NB4 (cell line): ENCODE data around the gene ADTRP.

Experiments used
- DNase-seq: peaks from one replicate; pipeline ENCODE4 v3.0.0; 2010; ENCODE audit warnings: low read depth
- H3K4me3 ChIP-seq: one replicate; pipeline ENCODE4 v1.5.1; 2011; ENCODE audit warnings: mild to moderate bottlenecking, low read depth, low read length, moderate library complexity
- MYC ChIP-seq: IDR thresholded peaks from 2 replicates; pipeline ENCODE4 v1.6.1; 2011; ENCODE audit warnings: low read depth, low read length
- POLR2A ChIP-seq: IDR thresholded peaks from 2 replicates; pipeline ENCODE4 v1.6.1; 2011; ENCODE audit warnings: mild to moderate bottlenecking; ENCODE audit not compliant: insufficient read length; ENCODE audit errors: extremely low read depth
- TF ChIP-seq, protein P1 (sequence below): IDR thresholded peaks from one replicate; pipeline ENCODE4 v1.5.1; 2012; ENCODE audit warnings: low read depth, low read length
- TF ChIP-seq, protein P2 (sequence below): IDR thresholded peaks from 2 replicates; pipeline ENCODE4 v1.6.1; 2011; ENCODE audit warnings: low read depth, low read length

Gene ADTRP

GRCh38 chr6:11722805-11723631 lies 55.6 kb downstream of the ADTRP start:
- DNase-seq, result no peak
- no peak overlapping the region for H3K4me3 ChIP-seq

DNA sequence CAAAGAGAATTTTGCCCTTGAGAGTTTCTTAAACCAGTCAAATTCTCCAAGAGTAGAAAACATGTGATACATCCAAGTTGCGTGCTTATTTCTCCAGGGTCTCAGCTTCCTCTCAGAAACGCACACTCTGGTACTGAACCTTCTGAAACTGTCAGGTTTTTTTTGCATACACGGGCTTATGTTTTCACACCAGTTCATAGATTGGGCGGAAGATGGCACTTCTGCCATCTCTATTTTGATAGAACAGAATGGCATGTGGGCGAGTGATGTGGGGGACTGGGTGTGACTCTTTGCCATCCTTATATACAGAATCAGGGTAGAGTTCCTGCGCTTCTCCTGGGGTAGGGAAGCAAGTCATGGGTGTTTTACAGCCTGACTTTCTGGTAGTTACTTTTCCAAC lies 56.4 kb downstream of the ADTRP start:
- TF ChIP-seq, protein P1, sequence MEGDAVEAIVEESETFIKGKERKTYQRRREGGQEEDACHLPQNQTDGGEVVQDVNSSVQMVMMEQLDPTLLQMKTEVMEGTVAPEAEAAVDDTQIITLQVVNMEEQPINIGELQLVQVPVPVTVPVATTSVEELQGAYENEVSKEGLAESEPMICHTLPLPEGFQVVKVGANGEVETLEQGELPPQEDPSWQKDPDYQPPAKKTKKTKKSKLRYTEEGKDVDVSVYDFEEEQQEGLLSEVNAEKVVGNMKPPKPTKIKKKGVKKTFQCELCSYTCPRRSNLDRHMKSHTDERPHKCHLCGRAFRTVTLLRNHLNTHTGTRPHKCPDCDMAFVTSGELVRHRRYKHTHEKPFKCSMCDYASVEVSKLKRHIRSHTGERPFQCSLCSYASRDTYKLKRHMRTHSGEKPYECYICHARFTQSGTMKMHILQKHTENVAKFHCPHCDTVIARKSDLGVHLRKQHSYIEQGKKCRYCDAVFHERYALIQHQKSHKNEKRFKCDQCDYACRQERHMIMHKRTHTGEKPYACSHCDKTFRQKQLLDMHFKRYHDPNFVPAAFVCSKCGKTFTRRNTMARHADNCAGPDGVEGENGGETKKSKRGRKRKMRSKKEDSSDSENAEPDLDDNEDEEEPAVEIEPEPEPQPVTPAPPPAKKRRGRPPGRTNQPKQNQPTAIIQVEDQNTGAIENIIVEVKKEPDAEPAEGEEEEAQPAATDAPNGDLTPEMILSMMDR, result no peak
- TF ChIP-seq MYC, result no peak
- TF ChIP-seq POLR2A, result no peak
- TF ChIP-seq, protein P2, sequence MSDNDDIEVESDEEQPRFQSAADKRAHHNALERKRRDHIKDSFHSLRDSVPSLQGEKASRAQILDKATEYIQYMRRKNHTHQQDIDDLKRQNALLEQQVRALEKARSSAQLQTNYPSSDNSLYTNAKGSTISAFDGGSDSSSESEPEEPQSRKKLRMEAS, result no peak
- DNase-seq, result no peak
- no peak overlapping the region for H3K4me3 ChIP-seq

More at GRCh38 chr6:11722805-11723631, 55.6 kb downstream of the ADTRP start:
- TF ChIP-seq, protein P2, result no peak
- TF ChIP-seq MYC (no peak), POLR2A (no peak)
- TF ChIP-seq, protein P1, result no peak

- TF ChIP-seq MYC, result no peak
- TF ChIP-seq, protein P2, result no peak
- TF ChIP-seq POLR2A, result no peak
- TF ChIP-seq, protein P1, result no peak
- no peak overlapping the region for H3K4me3 ChIP-seq
- no peak for DNase-seq
These were observed 60.1 kb downstream of the ADTRP start for GRCh38 chr6:11718463-11718862.

GRCh38 chr6:11718031-11718430 lies 60.6 kb downstream of the ADTRP start:
- TF ChIP-seq POLR2A (no peak), MYC (no peak)
- TF ChIP-seq, protein P2, result no peak
- TF ChIP-seq, protein P1, result no peak
- no peak for DNase-seq

GRCh38 chr6:11714798-11715285 lies 63.8 kb downstream of the ADTRP start:
- H3K4me3 ChIP-seq, result no peak overlapping the region
- DNase-seq, result no peak
- TF ChIP-seq, protein P2, result no peak
- TF ChIP-seq POLR2A (no peak), MYC (no peak)
- TF ChIP-seq, protein P1, result no peak

More at GRCh38 chr6:11718031-11718430, 60.6 kb downstream of the ADTRP start:
- H3K4me3 ChIP-seq, result no peak overlapping the region
